Sigmoid colon (tissue), 4 donors: Measurements from ENCODE around the gene RAB11FIP3.

ENCODE experiments used
- CTCF ChIP-seq, 4 experiments: fragments of 450-650 bp in 3 of 4; fragments of 200-600 bp in 1 of 4; IDR thresholded peaks; one replicate each; pipeline ENCODE4 v1.5.1; 2016 to 2019; ENCODE audit warnings: antibody characterized with exemption in 4 of 4, mild to moderate bottlenecking in 3 of 4, moderate library complexity in 2 of 4
- EP300 ChIP-seq, 4 donors: sonication (generic); formaldehyde crosslinking; IDR thresholded peaks; one replicate each; pipeline ENCODE4 v1.6.1; 2017; ENCODE audit warnings: antibody characterized with exemption in 4 of 4
- POLR2A ChIP-seq, 2 donors: fragments of 450-650 bp; IDR thresholded peaks; one replicate each; pipeline ENCODE4 v1.6.1; 2016; ENCODE audit warnings: antibody characterized with exemption in 2 of 2, mild to moderate bottlenecking in 2 of 2, moderate library complexity in 2 of 2
- POLR2AphosphoS5 ChIP-seq, 4 donors: sonication (generic); formaldehyde crosslinking; IDR thresholded peaks; one replicate each; pipeline ENCODE4 v1.6.1; 2017; ENCODE audit warnings: antibody characterized with exemption in 4 of 4

- TF ChIP-seq CTCF (IDR thresholded peaks at IDR 0.05) (no peak), POLR2A (IDR thresholded peaks at IDR 0.05) (no peak), EP300 (IDR thresholded peaks at IDR 0.05) (no peak), POLR2AphosphoS5 (IDR thresholded peaks at IDR 0.05) (no peak)
Measured at GRCh38 chr16:496097-496886, 70.8 kb downstream of the RAB11FIP3 start.
